GM12878 (cell line): ENCODE data around the gene ELL2. TPM values are rescaled to one million over a fixed set of nuclear protein-coding genes. Genes with fewer than 3 reads are reported as not detected.

Experiments
- ATAC-seq: fragments of 200-7000 bp; cut with Tn5 transposase; 3 replicates; pipeline ENCODE4 v1.9.1; 2020; ENCODE audit warnings: mild to moderate bottlenecking, moderate library complexity
- BruUV-seq: library from RNA; stranded (reverse); fragments of 400-500 nt; replicated peaks from 2 replicates; lab custom pipeline; 2021; lab: Mats Ljungman, UMichigan
- CTCF ChIA-PET: fragments of 300-600 bp; sonication (Branson Sonifier 250); formaldehyde crosslinking; extraction: SDS; loops from one replicate; lab custom pipeline; 2021; ENCODE audit warnings: inconsistent platforms; lab: Yijun Ruan, JAX
- POLR2A ChIA-PET: fragments of 350-600 bp; formaldehyde crosslinking; extraction: SDS; loops from one replicate; lab custom pipeline; 2021; ENCODE audit warnings: inconsistent platforms; lab: Charles Lee
- RAD21 ChIA-PET: fragments of 300-600 bp; sonication (Branson Sonifier 250); formaldehyde crosslinking; loops from one replicate; lab custom pipeline; 2023; ENCODE audit warnings: antibody characterized with exemption; ENCODE audit not compliant: unreplicated experiment; lab: Charles Lee
- SMC1A ChIA-PET: fragments of 300-600 bp; sonication (Branson Sonifier 250); formaldehyde crosslinking; loops from one replicate; lab custom pipeline; 2023; ENCODE audit not compliant: unreplicated experiment, uncharacterized antibody; lab: Charles Lee
- DNase-seq: peaks from one replicate; pipeline ENCODE4 v3.0.0-alpha.2; 2011; ENCODE audit warnings: low read depth, low spot score
- FAIRE-seq: peaks from 3 replicates; lab custom pipeline; 2011; peaks lifted over from hg19 to GRCh38; lab: Jason Lieb, UNC
- H2AFZ ChIP-seq: 2 replicates; pipeline ENCODE4 v1.6.0; 2011; ENCODE audit warnings: low read depth, low read length, control low read depth; ENCODE audit not compliant: control insufficient read depth
- H3K27ac ChIP-seq: 2 replicates; pipeline ENCODE4 v1.5.1; 2011; ENCODE audit warnings: control low read depth; ENCODE audit not compliant: control insufficient read depth, insufficient read depth
- H3K27me3 ChIP-seq, 2 experiments: replicated peaks in 1 of 2; 2 replicates each; pipeline versions ENCODE4 v1.6.0 to v1.6.1; 2011; ENCODE audit warnings: low read length in 1 of 2; ENCODE audit not compliant: control insufficient read depth in 2 of 2, insufficient read depth in 2 of 2
- H3K36me3 ChIP-seq, 2 experiments: 2 replicates each; pipeline ENCODE4 v1.5.1; 2011; ENCODE audit warnings: low read length in 1 of 2; ENCODE audit not compliant: control insufficient read depth in 2 of 2, insufficient read depth in 2 of 2
- H3K4me1 ChIP-seq: 2 replicates; pipeline ENCODE4 v1.6.1; 2011; ENCODE audit warnings: mild to moderate bottlenecking, low read length, moderate library complexity, mixed read lengths; ENCODE audit not compliant: control insufficient read depth, insufficient read depth
- H3K4me2 ChIP-seq: 2 replicates; pipeline ENCODE4 v1.6.0; 2011; ENCODE audit warnings: control low read depth; ENCODE audit not compliant: control insufficient read depth, insufficient read depth
- H3K4me3 ChIP-seq: fragments of 200-600 bp; sonication (generic); 2 replicates; pipeline ENCODE4 v1.5.1; 2016
- H3K79me2 ChIP-seq: 2 replicates; pipeline ENCODE4 v1.6.0; 2011; ENCODE audit warnings: low read length; ENCODE audit not compliant: control insufficient read depth, insufficient read depth
- H3K9ac ChIP-seq: 2 replicates; pipeline ENCODE4 v1.8.0; 2011; ENCODE audit warnings: low read length, control low read depth, mixed read lengths; ENCODE audit not compliant: control insufficient read depth, insufficient read depth
- H3K9me3 ChIP-seq: replicated peaks from 3 replicates; pipeline ENCODE4 v1.5.1; 2011; ENCODE audit warnings: mild to moderate bottlenecking, low read length; ENCODE audit not compliant: control insufficient read depth, insufficient read depth
- H4K20me1 ChIP-seq: 2 replicates; pipeline ENCODE4 v1.6.0; 2011; ENCODE audit not compliant: control insufficient read depth, insufficient read depth
- IKZF2 ChIP-seq, 2 experiments: fragments of 450-650 bp; IDR thresholded peaks; 2 replicates each; pipeline ENCODE4 v1.6.1; 2017; ENCODE audit warnings: mild to moderate bottlenecking in 2 of 2, moderate library complexity in 2 of 2
- NR2C2 ChIP-seq: IDR thresholded peaks from 2 replicates; pipeline ENCODE4 v1.6.1; 2011; ENCODE audit warnings: borderline replicate concordance, low read depth; ENCODE audit not compliant: control insufficient read depth, insufficient read length
- TCF3 ChIP-seq: IDR thresholded peaks from 2 replicates; pipeline ENCODE4 v1.6.1; 2012; ENCODE audit warnings: low read depth, mild to moderate bottlenecking, low read length, borderline replicate concordance; ENCODE audit not compliant: insufficient read depth
- WGBS: methylation state at CpG from one replicate; pipeline ENCODE4 v1.1.6; 2016; ENCODE audit warnings: low lambda C conversion rate; ENCODE audit not compliant: insufficient replicate concordance, insufficient coverage; ENCODE audit errors: missing lambda C conversion rate; 5-methylcytosine and 5-hydroxymethylcytosine counted together
- in situ Hi-C: fragments of 300-500 bp; cut with MboI; formaldehyde crosslinking; loops from 9 replicates; pipeline ENCODE4 v1.14.3; 2018; ENCODE audit warnings: mixed read lengths
- intact Hi-C: fragments of 100-400 bp; cut with micrococcal nuclease; formaldehyde crosslinking; loops from one replicate; pipeline ENCODE4 v1.14.2; 2022; ENCODE audit not compliant: unreplicated experiment
- polyA plus RNA-seq, 11 experiments: library from polyadenylated mRNA; depleted of rRNA in 4 of 11; unstranded in 6 of 11; stranded (reverse) in 5 of 11; fragments of >200 nt; fragmentation: Nextera tagmentation in 4 of 11; fragmentation: Illumina TruSeq in 1 of 11; extraction: Ambion mirVana in 4 of 11; extraction: Trizol in 1 of 11; gene quantifications; 1 replicate in 1 of 11; 2 replicates in 10 of 11; pipeline versions ENCODE4 v1.2.1 to v1.2.3, GENCODE V29; 2011 to 2016; ENCODE audit warnings: inconsistent platforms in 2 of 11, missing spikeins in 2 of 11, low read depth in 1 of 11
- total RNA-seq, 4 experiments: library from RNA; depleted of rRNA in 3 of 4; stranded (reverse); fragments of >200 nt in 3 of 4; fragmentation: Illumina TruSeq in 1 of 4; extraction: Trizol in 1 of 4; gene quantifications; 2 replicates each; pipeline versions ENCODE4 v1.2.1 to v1.2.3, GENCODE V29; 2013 to 2021

ELL2 gene
- total and polyA plus RNA-seq, 10 of the 15 experiments (the other 5 are each of a cell fraction or from before 2014, with no cell fraction given), result 24.2 to 91.4 (median 57.4) TPM

DNA sequence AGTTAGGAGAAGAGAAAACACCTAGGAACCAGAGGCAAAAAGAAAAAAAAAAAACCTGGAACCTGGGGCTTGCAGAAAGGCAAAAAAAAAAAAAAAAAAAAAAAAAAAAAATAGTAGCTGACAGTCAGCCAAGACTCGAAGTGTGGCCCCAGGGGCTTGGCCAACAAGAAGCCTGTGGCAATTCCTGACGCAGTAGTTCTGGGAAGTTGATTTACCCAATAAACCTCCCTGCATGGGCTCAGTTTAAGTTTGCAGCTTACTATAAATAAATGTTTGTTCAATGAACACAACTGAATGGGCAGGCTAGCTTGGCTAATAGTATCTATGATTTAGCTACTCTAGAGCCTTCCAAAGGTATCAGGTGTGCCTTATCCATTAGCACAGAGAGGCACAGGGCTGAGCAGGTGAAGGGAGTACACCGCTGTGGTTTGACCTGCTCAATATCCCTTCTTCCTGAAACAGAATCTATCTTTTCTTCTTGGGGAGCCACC is 117.9 kb downstream of the ELL2 start:
- Histone ChIP-seq H3K27me3 (no peaks in the 10 kb centered on the region), H3K4me2 (no peak overlapping the region), H3K79me2 (no peaks in the 10 kb centered on the region), H3K27ac (no peak overlapping the region), H2AFZ (no peak overlapping the region), H3K4me1 (peaks cover 23% of the 10 kb centered on the region), H3K4me3 (no peak overlapping the region), H3K36me3 (no peaks in the 10 kb centered on the region), H4K20me1 (no peaks in the 10 kb centered on the region), H3K9me3 (no peaks in the 10 kb centered on the region), H3K9ac (no peak overlapping the region)
- no TSS peak for BruUV-seq
- intact Hi-C loops (loop anchor here (1.0 to 10.0 kb wide), 3 partner anchors 62 to 289 kb away; partner anchors contain the start of genes ARSK and SKIC3), in situ Hi-C loops (no loop called here)
- FAIRE-seq (no peak), ATAC-seq (no peak), DNase-seq (no peak)
- ChIA-PET RAD21 (interaction anchor here (0.6 to 11.7 kb wide), 22 partner anchors 10 to 1299 kb away, joined by 3 to 209 read pairs (median 4); partner anchors contain the start of genes ARSK, GLRX, LIX1 and RFESD), SMC1A (interaction anchor here (0.7 to 21.9 kb wide), 22 partner anchors 9 to 493 kb away, joined by 3 to 622 read pairs (median 6); partner anchors contain the start of genes GLRX and RFESD), POLR2A (interaction anchor here (0.6 to 1.7 kb wide), 9 partner anchors 11 to 224 kb away, joined by 3 to 6 read pairs (median 5); no protein-coding TSS in a partner anchor), CTCF (interaction anchor here (0.8 to 17.6 kb wide), 23 partner anchors 9 to 758 kb away, joined by 3 to 653 read pairs (median 6); partner anchors contain the start of genes GLRX, RFESD and RHOBTB3)
- TF ChIP-seq IKZF2 (IDR thresholded peaks at IDR 0.05) (no peak), TCF3 (no peak), NR2C2 (no peak)
- WGBS, result 97% methylated on average over 3 of the region's 3 CpGs
